Measurements from ENCODE around the gene F2RL2. TPM values are rescaled to one million over a fixed set of nuclear protein-coding genes. Genes with fewer than 3 reads are reported as not detected.

F2RL2 gene
- total RNA-seq, 1 experiment from 2014 or later, result 0.13 TPM

DNA sequence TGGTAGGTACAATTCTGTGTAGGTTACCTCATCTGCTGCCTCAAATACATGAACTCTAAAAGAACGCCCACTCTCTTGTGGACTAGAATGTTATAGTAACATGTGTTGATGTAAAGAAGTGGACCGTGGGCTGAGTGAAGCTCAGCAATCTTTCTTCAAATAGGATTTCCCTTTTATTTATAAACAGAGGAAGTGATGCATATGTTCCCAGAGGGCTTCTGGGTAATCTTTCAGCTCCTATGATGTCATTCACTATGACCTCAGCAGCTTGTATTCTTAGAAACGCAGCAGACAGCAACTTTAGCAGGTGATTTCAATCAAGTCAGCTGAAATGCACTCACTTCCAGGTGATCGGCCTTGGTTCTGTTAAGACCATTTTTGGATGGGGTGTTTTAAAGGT lies 14.4 kb downstream of the F2RL2 start:
- intact Hi-C loops (cut with micrococcal nuclease; ENCODE audit: unreplicated experiment), result loop anchor here (10.0 kb wide), 1 partner anchor 406 kb away; no protein-coding TSS in a partner anchor
- ChIA-PET POLR2A (interaction anchor here (0.6 kb wide), 1 partner anchor 367 kb away, joined by 3 read pairs; no protein-coding TSS in a partner anchor), CTCF (interaction anchor here (1.0 kb wide), 1 partner anchor 32 kb away, joined by 3 read pairs; no protein-coding TSS in a partner anchor)
- Histone ChIP-seq H3K27me3 (ENCODE audit: control insufficient read depth, insufficient read depth, low read length) (no peaks in the 10 kb centered on the region), H3K4me3 (ENCODE audit: low read depth in 2 of 2, low read length in 2 of 2) (no peak overlapping the region), H3K9me3 (ENCODE audit: control insufficient read depth, insufficient read depth, low read depth, low read length) (no peaks in the 10 kb centered on the region), H3K4me1 (ENCODE audit: control insufficient read depth, insufficient read depth, low read length) (no peaks in the 10 kb centered on the region), H3K27ac (ENCODE audit: low read length) (no peak overlapping the region), H3K36me3 (ENCODE audit: control insufficient read depth, insufficient read depth, low read length) (no peaks in the 10 kb centered on the region)
- TF ChIP-seq SIN3A (IDR thresholded peaks at IDR 0.05; ENCODE audit: borderline replicate concordance, insufficient read depth, low read depth, low read length), result no peak
- TF ChIP-seq, protein P1, sequence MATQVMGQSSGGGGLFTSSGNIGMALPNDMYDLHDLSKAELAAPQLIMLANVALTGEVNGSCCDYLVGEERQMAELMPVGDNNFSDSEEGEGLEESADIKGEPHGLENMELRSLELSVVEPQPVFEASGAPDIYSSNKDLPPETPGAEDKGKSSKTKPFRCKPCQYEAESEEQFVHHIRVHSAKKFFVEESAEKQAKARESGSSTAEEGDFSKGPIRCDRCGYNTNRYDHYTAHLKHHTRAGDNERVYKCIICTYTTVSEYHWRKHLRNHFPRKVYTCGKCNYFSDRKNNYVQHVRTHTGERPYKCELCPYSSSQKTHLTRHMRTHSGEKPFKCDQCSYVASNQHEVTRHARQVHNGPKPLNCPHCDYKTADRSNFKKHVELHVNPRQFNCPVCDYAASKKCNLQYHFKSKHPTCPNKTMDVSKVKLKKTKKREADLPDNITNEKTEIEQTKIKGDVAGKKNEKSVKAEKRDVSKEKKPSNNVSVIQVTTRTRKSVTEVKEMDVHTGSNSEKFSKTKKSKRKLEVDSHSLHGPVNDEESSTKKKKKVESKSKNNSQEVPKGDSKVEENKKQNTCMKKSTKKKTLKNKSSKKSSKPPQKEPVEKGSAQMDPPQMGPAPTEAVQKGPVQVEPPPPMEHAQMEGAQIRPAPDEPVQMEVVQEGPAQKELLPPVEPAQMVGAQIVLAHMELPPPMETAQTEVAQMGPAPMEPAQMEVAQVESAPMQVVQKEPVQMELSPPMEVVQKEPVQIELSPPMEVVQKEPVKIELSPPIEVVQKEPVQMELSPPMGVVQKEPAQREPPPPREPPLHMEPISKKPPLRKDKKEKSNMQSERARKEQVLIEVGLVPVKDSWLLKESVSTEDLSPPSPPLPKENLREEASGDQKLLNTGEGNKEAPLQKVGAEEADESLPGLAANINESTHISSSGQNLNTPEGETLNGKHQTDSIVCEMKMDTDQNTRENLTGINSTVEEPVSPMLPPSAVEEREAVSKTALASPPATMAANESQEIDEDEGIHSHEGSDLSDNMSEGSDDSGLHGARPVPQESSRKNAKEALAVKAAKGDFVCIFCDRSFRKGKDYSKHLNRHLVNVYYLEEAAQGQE (IDR thresholded peaks at IDR 0.05; ENCODE audit: insufficient read depth in 1 of 2, low read depth in 2 of 2, low read length in 1 of 2), result no peak
- TF ChIP-seq TCF7L2 (IDR thresholded peaks at IDR 0.05; ENCODE audit: low read depth, low read length), result no peak
- TF ChIP-seq POLR2AphosphoS5 (IDR thresholded peaks at IDR 0.05; ENCODE audit: low read depth, low read length), result no peak
- TF ChIP-seq, protein P2, sequence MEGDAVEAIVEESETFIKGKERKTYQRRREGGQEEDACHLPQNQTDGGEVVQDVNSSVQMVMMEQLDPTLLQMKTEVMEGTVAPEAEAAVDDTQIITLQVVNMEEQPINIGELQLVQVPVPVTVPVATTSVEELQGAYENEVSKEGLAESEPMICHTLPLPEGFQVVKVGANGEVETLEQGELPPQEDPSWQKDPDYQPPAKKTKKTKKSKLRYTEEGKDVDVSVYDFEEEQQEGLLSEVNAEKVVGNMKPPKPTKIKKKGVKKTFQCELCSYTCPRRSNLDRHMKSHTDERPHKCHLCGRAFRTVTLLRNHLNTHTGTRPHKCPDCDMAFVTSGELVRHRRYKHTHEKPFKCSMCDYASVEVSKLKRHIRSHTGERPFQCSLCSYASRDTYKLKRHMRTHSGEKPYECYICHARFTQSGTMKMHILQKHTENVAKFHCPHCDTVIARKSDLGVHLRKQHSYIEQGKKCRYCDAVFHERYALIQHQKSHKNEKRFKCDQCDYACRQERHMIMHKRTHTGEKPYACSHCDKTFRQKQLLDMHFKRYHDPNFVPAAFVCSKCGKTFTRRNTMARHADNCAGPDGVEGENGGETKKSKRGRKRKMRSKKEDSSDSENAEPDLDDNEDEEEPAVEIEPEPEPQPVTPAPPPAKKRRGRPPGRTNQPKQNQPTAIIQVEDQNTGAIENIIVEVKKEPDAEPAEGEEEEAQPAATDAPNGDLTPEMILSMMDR (IDR thresholded peaks at IDR 0.05), result no peak
- no peak for DNase-seq (ENCODE audit: low read depth, low spot score)
- no peak for ATAC-seq
- no TSS peak for BruUV-seq (replicated peaks)
- in situ Hi-C loops (cut with HindIII; ENCODE audit: low pct_unique_long_range_greater_than_20kb, low sequenced_read_pairs), result no loop called here

DNA sequence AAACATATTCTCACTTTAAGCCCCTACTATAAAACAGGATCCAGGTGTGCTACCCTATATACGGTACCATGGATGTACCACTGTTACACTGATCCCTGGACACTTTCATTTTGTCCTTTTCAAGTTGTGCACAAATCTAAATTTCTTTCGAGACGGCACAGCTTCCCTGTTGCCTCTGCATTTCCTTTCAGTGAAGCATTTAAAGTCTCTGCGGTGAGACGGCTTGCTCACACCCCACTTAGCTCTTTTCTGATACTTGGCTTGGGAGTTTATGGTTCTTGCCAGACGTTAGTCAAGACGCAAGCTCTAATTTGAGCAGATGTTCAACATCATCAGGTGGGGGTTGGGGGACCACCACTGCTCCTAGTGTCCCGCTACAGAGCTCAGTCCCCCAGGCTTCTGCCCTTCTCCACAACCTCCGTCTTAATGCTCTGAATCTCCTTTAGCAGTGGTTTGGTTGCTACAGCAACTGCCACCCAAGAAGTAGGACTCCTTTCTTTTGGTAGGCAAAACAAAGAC lies 15.8 kb downstream of the F2RL2 start:
- in situ Hi-C loops (cut with HindIII; ENCODE audit: low pct_unique_long_range_greater_than_20kb, low sequenced_read_pairs) (no loop called here), intact Hi-C loops (cut with micrococcal nuclease; ENCODE audit: unreplicated experiment) (loop anchor here (10.0 kb wide), 1 partner anchor 407 kb away; no protein-coding TSS in a partner anchor)
- Histone ChIP-seq H3K27ac (ENCODE audit: low read length) (no peak overlapping the region), H3K9me3 (ENCODE audit: control insufficient read depth, insufficient read depth, low read depth, low read length) (no peaks in the 10 kb centered on the region), H3K4me1 (ENCODE audit: control insufficient read depth, insufficient read depth, low read length) (no peaks in the 10 kb centered on the region), H3K27me3 (ENCODE audit: control insufficient read depth, insufficient read depth, low read length) (no peaks in the 10 kb centered on the region), H3K36me3 (ENCODE audit: control insufficient read depth, insufficient read depth, low read length) (no peaks in the 10 kb centered on the region), H3K4me3 (ENCODE audit: low read depth in 2 of 2, low read length in 2 of 2) (no peak overlapping the region)
- ATAC-seq (no peak), DNase-seq (ENCODE audit: low read depth, low spot score) (no peak)
- ChIA-PET POLR2A (no interaction called here), CTCF (no interaction called here)
- TF ChIP-seq SIN3A (IDR thresholded peaks at IDR 0.05; ENCODE audit: borderline replicate concordance, insufficient read depth, low read depth, low read length) (no peak), TCF7L2 (IDR thresholded peaks at IDR 0.05; ENCODE audit: low read depth, low read length) (no peak), POLR2AphosphoS5 (IDR thresholded peaks at IDR 0.05; ENCODE audit: low read depth, low read length) (no peak)
- TF ChIP-seq, protein P2 (IDR thresholded peaks at IDR 0.05), result no peak
- TF ChIP-seq, protein P1 (IDR thresholded peaks at IDR 0.05; ENCODE audit: insufficient read depth in 1 of 2, low read depth in 2 of 2, low read length in 1 of 2), result no peak
- no TSS peak for BruUV-seq (replicated peaks)
